ENCODE measurements around the gene CACNA2D2. TPM values are rescaled to one million over a fixed set of nuclear protein-coding genes. Genes with fewer than 3 reads are reported as not detected.

Gene CACNA2D2
- total and polyA plus RNA-seq, 7 donors: 0.14 to 1.6 (median 0.83) TPM

DNA sequence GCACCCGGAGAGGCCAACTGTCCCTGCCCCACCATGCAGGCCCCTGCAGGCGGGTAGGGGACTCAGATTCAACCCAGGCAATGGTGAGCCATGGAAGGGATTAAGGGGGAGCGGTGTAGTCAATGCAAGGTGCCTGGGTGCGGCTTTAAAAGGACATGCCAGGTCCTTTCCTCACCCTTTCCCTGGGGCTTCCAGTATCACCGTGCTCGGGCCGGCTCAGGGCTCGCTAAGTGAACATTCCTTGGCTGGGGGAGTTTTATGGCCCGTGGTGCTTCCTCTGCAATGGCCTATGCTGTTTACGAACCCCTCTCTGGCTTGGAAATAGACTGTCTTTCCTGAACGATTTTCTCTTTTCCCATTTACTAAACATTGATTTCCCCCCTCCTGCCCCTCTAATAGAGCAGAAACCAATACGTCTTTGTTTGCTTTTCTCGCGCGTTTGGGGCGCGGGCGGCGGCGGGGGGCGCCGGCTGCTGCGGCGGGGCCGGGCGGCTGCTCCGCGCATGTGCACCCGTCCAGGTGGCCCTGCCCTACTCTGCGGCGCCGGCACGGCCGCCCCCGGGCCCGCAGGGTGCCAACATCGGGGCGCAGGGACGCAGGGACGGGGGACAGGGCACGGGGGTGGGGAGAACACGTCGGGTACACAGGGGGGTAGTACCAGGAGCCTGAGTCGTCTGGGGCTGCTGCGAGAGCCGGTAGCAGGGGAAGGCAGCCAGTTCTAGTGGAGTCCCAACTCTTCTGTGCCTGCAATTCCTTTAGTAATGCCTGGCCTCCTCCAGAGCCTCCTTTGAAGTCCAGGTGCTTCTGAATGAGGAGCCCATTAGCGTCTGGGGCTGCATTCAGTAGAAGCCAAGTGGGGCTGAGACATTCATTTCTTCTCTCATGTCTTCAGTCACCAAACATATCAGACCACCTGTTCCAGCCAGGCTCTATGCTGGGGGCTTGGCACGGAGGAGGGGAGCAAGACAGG is 26.9 kb upstream of the CACNA2D2 start:
- Histone ChIP-seq H3K27me3 (ENCODE audit: insufficient read depth in 3 of 3, low read length in 2 of 3) (peaks cover 0 to 3% (median 3%) of the 10 kb centered on the region in 3 donors), H3K4me1 (no peaks in the 10 kb centered on the region), H3K36me3 (ENCODE audit: insufficient read depth in 1 of 2, low read depth in 1 of 2) (no peaks in the 10 kb centered on the region), H3K9me3 (no peaks in the 10 kb centered on the region), H3K27ac (no peak overlapping the region), H3K4me3 (no peak overlapping the region)
- no peak for DNase-seq
- no peak for TF ChIP-seq CTCF (IDR thresholded peaks at IDR 0.05)
- WGBS, 3 donors: 23 to 25% (median 24%) methylated on average over 45 to 48 of the region's 48 CpGs
- intact Hi-C loops (cut with DNase I): no loop called here
- ATAC-seq: no peak

- DNase-seq: peak; percentile 32 to 64
- H3K36me3 ChIP-seq (ENCODE audit: insufficient read depth in 1 of 2, low read depth in 1 of 2): no peaks in the 10 kb centered on the region
- intact Hi-C loops (cut with DNase I): no loop called here
- no peaks in the 10 kb centered on the region for H3K9me3 ChIP-seq
- peaks cover 0 to 3% (median 3%) of the 10 kb centered on the region in 3 donors for H3K27me3 ChIP-seq (ENCODE audit: insufficient read depth in 3 of 3, low read length in 2 of 3)
- 45 to 55% (median 50%) methylated on average over 6 of the region's 6 CpGs for WGBS, 3 donors
- ATAC-seq: peak in 2 of 4 donors; percentile 26 to 47
- TF ChIP-seq CTCF (IDR thresholded peaks at IDR 0.05): no peak
- H3K4me3 ChIP-seq: no peak overlapping the region
- H3K27ac ChIP-seq: no peak overlapping the region
- no peaks in the 10 kb centered on the region for H3K4me1 ChIP-seq
These were observed 22.6 kb upstream of the CACNA2D2 start for GRCh38 chr3:50525987-50526386.

DNA sequence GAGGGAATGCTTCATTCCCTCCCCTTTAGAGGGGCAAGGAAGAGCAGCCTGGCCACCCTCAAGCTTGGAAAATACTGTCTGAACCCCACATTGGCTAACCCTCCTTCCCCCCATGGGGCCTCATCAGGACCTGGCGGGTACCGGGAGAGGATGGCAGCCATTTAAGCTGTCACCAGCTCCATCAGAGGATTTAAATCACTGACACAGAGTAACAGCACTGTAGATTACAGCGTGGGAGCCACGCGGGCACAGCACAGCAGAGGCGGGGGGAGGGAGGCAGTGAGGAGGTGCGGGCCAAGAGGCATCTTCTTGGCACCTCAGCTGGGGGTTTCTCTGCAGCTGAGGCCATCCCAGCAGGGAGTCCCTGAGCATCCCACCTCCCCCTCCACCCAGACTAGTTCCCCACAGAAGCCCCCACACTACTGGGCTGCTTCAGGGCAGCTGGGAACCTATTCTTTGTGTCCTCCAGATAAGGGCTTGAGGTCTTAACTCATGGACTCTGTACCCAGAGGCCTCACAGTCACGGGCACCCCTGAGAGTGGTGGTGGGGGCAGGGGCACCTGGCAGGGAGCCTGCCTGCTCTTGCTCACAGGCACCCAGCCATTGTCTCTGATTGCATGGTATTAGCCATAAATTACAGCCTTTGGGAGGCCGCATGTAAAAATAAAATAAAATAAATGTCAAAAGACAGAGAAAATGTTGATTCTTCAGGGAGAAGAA is 21.9 kb upstream of the CACNA2D2 start:
- H3K27me3 ChIP-seq (ENCODE audit: insufficient read depth in 3 of 3, low read length in 2 of 3): peaks cover 0 to 3% (median 0%) of the 10 kb centered on the region in 3 donors
- no peak for TF ChIP-seq CTCF (IDR thresholded peaks at IDR 0.05)
- intact Hi-C loops (cut with DNase I): no loop called here
- no peaks in the 10 kb centered on the region for H3K4me1 ChIP-seq
- WGBS, 3 donors: 76 to 82% (median 76%) methylated on average over 8 to 9 of the region's 9 CpGs
- no peaks in the 10 kb centered on the region for H3K36me3 ChIP-seq (ENCODE audit: insufficient read depth in 1 of 2, low read depth in 1 of 2)
- no peak overlapping the region for H3K4me3 ChIP-seq
- DNase-seq (no peak), ATAC-seq (no peak)
- no peak overlapping the region for H3K27ac ChIP-seq
- H3K9me3 ChIP-seq: no peaks in the 10 kb centered on the region

- DNase-seq (no peak), ATAC-seq (no peak)
- no peak for TF ChIP-seq CTCF (IDR thresholded peaks at IDR 0.05)
- 84 to 95% (median 91%) methylated on average over 5 of the region's 5 CpGs for WGBS, 3 donors
- Histone ChIP-seq H3K36me3 (ENCODE audit: insufficient read depth in 1 of 2, low read depth in 1 of 2) (no peaks in the 10 kb centered on the region), H3K4me1 (no peaks in the 10 kb centered on the region), H3K9me3 (no peaks in the 10 kb centered on the region), H3K4me3 (no peak overlapping the region), H3K27me3 (ENCODE audit: insufficient read depth in 3 of 3, low read length in 2 of 3) (peaks cover 0 to under 1% (median 0%) of the 10 kb centered on the region in 3 donors), H3K27ac (no peak overlapping the region)
- intact Hi-C loops (cut with DNase I): no loop called here
These were observed 21.3 kb upstream of the CACNA2D2 start for GRCh38 chr3:50524746-50525145.

Measured in psoas muscle (tissue), 8 donors.